T-cell (primary cell): ENCODE measurements around the gene PPP1R1C. TPM values are rescaled to one million over a fixed set of nuclear protein-coding genes. Genes with fewer than 3 reads are reported as not detected.
"Not testable (repeated sequence)": the region's sequence is repeated elsewhere in the genome, so short reads cannot be mapped to it uniquely, and the experiment has no call there.

ENCODE experiments used
- ATAC-seq, 4 experiments: fragments of 200-7000 bp in 3 of 4; fragments of 150-1000 bp in 1 of 4; cut with Tn5 transposase; replicated peaks in 1 of 4; 1 replicate in 3 of 4; 2 replicates in 1 of 4; pipeline ENCODE4 v1.10.0; 2021; ENCODE audit warnings: moderate library complexity in 3 of 4, mild to moderate bottlenecking in 2 of 4, moderate number of reproducible peaks in 1 of 4
- CTCF ChIA-PET, 2 donors: fragments of 300-600 bp; sonication (Branson Sonifier 250); formaldehyde crosslinking; loops; one replicate each; lab custom pipeline; 2022; ENCODE audit warnings: antibody characterized with exemption in 2 of 2; lab: Charles Lee
- POLR2A ChIA-PET, 2 donors: fragments of 300-600 bp; sonication (Branson Sonifier 250); formaldehyde crosslinking; loops; one replicate each; lab custom pipeline; 2022; ENCODE audit warnings: antibody characterized with exemption in 2 of 2; lab: Charles Lee
- DNase-seq, 35 experiments: peaks; one replicate each; pipeline versions ENCODE4 v3.0.0 to v3.0.0-alpha.2; 2013 to 2023
- H3K27ac ChIP-seq: one replicate; pipeline ENCODE4 v1.5.1; 2013; ENCODE audit warnings: low read length
- H3K27me3 ChIP-seq, 2 experiments: replicated peaks in 1 of 2; 1 replicate in 1 of 2; 2 replicates in 1 of 2; pipeline versions ENCODE4 v1.6.1 to v1.7.0; 2013; ENCODE audit warnings: low read length in 1 of 2, mixed read lengths in 1 of 2; ENCODE audit not compliant: control insufficient read depth in 2 of 2, insufficient read depth in 2 of 2; ENCODE audit errors: extremely low read depth in 1 of 2
- H3K36me3 ChIP-seq, 2 donors: 1 replicate in 1 of 2; 2 replicates in 1 of 2; pipeline versions ENCODE4 v1.6.1 to v1.7.0; 2013; ENCODE audit warnings: low read length in 1 of 2; ENCODE audit not compliant: control insufficient read depth in 2 of 2, insufficient read depth in 1 of 2; ENCODE audit errors: extremely low read depth in 1 of 2
- H3K4me1 ChIP-seq, 2 experiments: 1 replicate in 1 of 2; 2 replicates in 1 of 2; pipeline versions ENCODE4 v1.6.1 to v1.7.0; 2013; ENCODE audit warnings: low read length in 2 of 2, mixed read lengths in 1 of 2; ENCODE audit not compliant: insufficient read depth in 2 of 2, control insufficient read depth in 1 of 2; ENCODE audit errors: extremely low read depth in 1 of 2
- H3K4me3 ChIP-seq, 2 donors: 1 replicate in 1 of 2; 2 replicates in 1 of 2; pipeline versions ENCODE4 v1.5.1 to v1.7.0; 2013; ENCODE audit warnings: mild to moderate bottlenecking in 2 of 2, low read length in 1 of 2, moderate library complexity in 1 of 2; ENCODE audit not compliant: control insufficient read depth in 1 of 2; ENCODE audit errors: extremely low read depth in 1 of 2
- H3K9me3 ChIP-seq: 2 replicates; pipeline ENCODE4 v1.7.0; 2013
- H3K27ac Mint-ChIP-seq, 2 donors: one replicate each; pipeline ENCODE4 v1.8.0; 2020 to 2021; ENCODE audit warnings: mild to moderate bottlenecking in 2 of 2, mixed read lengths in 2 of 2
- H3K27me3 Mint-ChIP-seq, 2 donors: one replicate each; pipeline ENCODE4 v1.8.0; 2021 to 2022; ENCODE audit warnings: mixed read lengths in 2 of 2
- H3K36me3 Mint-ChIP-seq: one replicate; pipeline ENCODE4 v1.8.0; 2021; ENCODE audit warnings: mixed read lengths
- H3K4me1 Mint-ChIP-seq, 3 donors: one replicate each; pipeline ENCODE4 v1.8.0; 2020 to 2022; ENCODE audit warnings: mixed read lengths in 3 of 3, mild to moderate bottlenecking in 1 of 3
- H3K4me3 Mint-ChIP-seq, 3 donors: one replicate each; pipeline ENCODE4 v1.8.0; 2020 to 2022; ENCODE audit warnings: mild to moderate bottlenecking in 3 of 3, mixed read lengths in 3 of 3, moderate library complexity in 3 of 3
- H3K9me3 Mint-ChIP-seq, 3 donors: one replicate each; pipeline ENCODE4 v1.8.0; 2020 to 2022; ENCODE audit warnings: mixed read lengths in 3 of 3
- WGBS: methylation state at CpG from one replicate; pipeline ENCODE4 v1.1.5; 2013; ENCODE audit warnings: missing lambda C conversion rate; ENCODE audit not compliant: insufficient coverage; 5-methylcytosine and 5-hydroxymethylcytosine counted together
- total RNA-seq, 35 experiments: library from RNA in 6 of 35; stranded (reverse) in 6 of 35; fragments of 120-200 nt in 1 of 35; gene quantifications; one replicate each; pipeline versions ENCODE4 v1.2.1 to v1.2.4 and lab custom pipeline; 2013 to 2026

The PPP1R1C gene
- total RNA-seq, 5 donors from 2014 or later (not counting 1 experiment from before 2014, with no cell fraction given) = not detected

- Histone ChIP-seq H3K27me3 (peaks cover 0 to 6% of the 10 kb centered on the region in 2 experiments), H3K27ac (no peak overlapping the region), H3K4me1 (peaks cover 4 to 14% of the 10 kb centered on the region in 2 experiments), H3K4me3 (no peak overlapping the region), H3K36me3 (no peaks in the 10 kb centered on the region), H3K9me3 (no peaks in the 10 kb centered on the region)
- ChIA-PET CTCF (interaction anchor here (0.7 to 1.3 kb wide), 5 partner anchors 11 to 349 kb away, joined by 3 to 4 read pairs (median 3); no protein-coding TSS in a partner anchor), POLR2A (no interaction called here)
- Mint-ChIP-seq H3K4me1 (peaks cover 9 to 13% (median 12%) of the 10 kb centered on the region in 3 donors), H3K27ac (no peak overlapping the region), H3K27me3 (peaks cover 9 to 16% of the 10 kb centered on the region in 2 donors), H3K36me3 (no peaks in the 10 kb centered on the region), H3K9me3 (no peaks in the 10 kb centered on the region), H3K4me3 (peak overlapping the region in 2 of 3 donors; percentile 18 to 58)
- no peak for ATAC-seq
- WGBS = 0% methylated on average over 2 of the region's 4 CpGs
- no peak for DNase-seq
These were observed 31.1 kb upstream of the PPP1R1C start for GRCh38 chr2:181954538-181954883.

- Mint-ChIP-seq H3K27ac (no peak overlapping the region), H3K9me3 (no peaks in the 10 kb centered on the region), H3K27me3 (peaks cover 9 to 17% of the 10 kb centered on the region in 2 donors), H3K36me3 (no peaks in the 10 kb centered on the region), H3K4me3 (no peak overlapping the region), H3K4me1 (peaks cover 9 to 13% (median 12%) of the 10 kb centered on the region in 3 donors)
- CTCF ChIA-PET = interaction anchor here (0.6 to 1.3 kb wide), 7 partner anchors 10 to 1831 kb away, joined by 3 to 4 read pairs (median 3); no protein-coding TSS in a partner anchor
- no CpG with 5 or more reads among the region's 1 CpG for WGBS
- Histone ChIP-seq H3K27ac (no peak overlapping the region), H3K27me3 (peaks cover 0 to 6% of the 10 kb centered on the region in 2 experiments), H3K36me3 (no peaks in the 10 kb centered on the region), H3K4me3 (no peak overlapping the region), H3K4me1 (peaks cover 4 to 14% of the 10 kb centered on the region in 2 experiments), H3K9me3 (no peaks in the 10 kb centered on the region)
- DNase-seq = no peak
- ATAC-seq = no peak
- POLR2A ChIA-PET = no interaction called here
These were observed 30.6 kb upstream of the PPP1R1C start for GRCh38 chr2:181955010-181955409.

DNA sequence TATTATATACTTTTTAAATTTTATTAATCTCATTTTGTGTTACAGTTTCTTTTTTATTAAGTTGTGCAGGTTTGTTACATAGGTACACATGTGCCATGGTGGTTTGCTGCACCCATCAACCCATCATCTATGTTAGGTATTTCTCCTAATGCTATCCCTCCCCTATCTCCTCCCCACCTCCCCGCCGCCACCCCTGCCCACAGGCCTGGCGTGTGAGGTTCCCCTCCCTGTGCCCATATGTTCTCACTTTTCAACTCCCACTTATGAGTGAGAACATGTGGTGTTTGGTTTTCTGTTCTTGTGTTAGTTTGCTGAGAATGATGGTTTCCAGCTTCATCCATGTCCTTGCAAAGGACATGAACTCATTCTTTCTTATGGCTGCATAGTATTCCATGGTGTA lies 29.8 kb upstream of the PPP1R1C start:
- H3K4me1 ChIP-seq = peaks cover 4 to 14% of the 10 kb centered on the region in 2 experiments
- CTCF ChIA-PET = interaction anchor here in 1 of 2 donors (1.2 kb wide), 1 partner anchor 1832 kb away, joined by 3 read pairs; no protein-coding TSS in a partner anchor
- no CpG with 5 or more reads among the region's 3 CpGs for WGBS
- H3K4me3 Mint-ChIP-seq, H3K27ac ChIP-seq, ATAC-seq, H3K9me3 ChIP-seq, POLR2A ChIA-PET, H3K36me3 ChIP-seq, H3K9me3 Mint-ChIP-seq, DNase-seq, H3K4me3 ChIP-seq, H3K27ac Mint-ChIP-seq, H3K27me3 ChIP-seq, H3K36me3 Mint-ChIP-seq: not testable (repeated sequence)
- peaks cover 14 to 18% of the 10 kb centered on the region in 2 donors for H3K27me3 Mint-ChIP-seq
- H3K4me1 Mint-ChIP-seq = peaks cover 9 to 13% (median 12%) of the 10 kb centered on the region in 3 donors

- no peaks in the 10 kb centered on the region for H3K36me3 Mint-ChIP-seq
- Histone ChIP-seq H3K36me3 (no peaks in the 10 kb centered on the region), H3K9me3 (no peaks in the 10 kb centered on the region), H3K4me3 (no peak overlapping the region), H3K27me3 (peaks cover 0 to 13% of the 10 kb centered on the region in 2 experiments), H3K27ac (no peak overlapping the region), H3K4me1 (peaks cover 4 to 14% of the 10 kb centered on the region in 2 experiments)
- no peak for ATAC-seq
- no peaks in the 10 kb centered on the region for H3K9me3 Mint-ChIP-seq
- peaks cover 9 to 13% (median 12%) of the 10 kb centered on the region in 3 donors for H3K4me1 Mint-ChIP-seq
- CTCF ChIA-PET = interaction anchor here in 1 of 2 donors (0.8 kb wide), 1 partner anchor 1118 kb away, joined by 3 read pairs; no protein-coding TSS in a partner anchor
- POLR2A ChIA-PET = no interaction called here
- H3K4me3 Mint-ChIP-seq = no peak overlapping the region
- DNase-seq = no peak
- peaks cover 14 to 24% of the 10 kb centered on the region in 2 donors for H3K27me3 Mint-ChIP-seq
- WGBS = 37% methylated on average over 2 of the region's 4 CpGs
- H3K27ac Mint-ChIP-seq = no peak overlapping the region
These were observed 28.0 kb upstream of the PPP1R1C start for GRCh38 chr2:181957668-181958067.

GRCh38 chr2:181958726-181959125 lies 26.9 kb upstream of the PPP1R1C start:
- Histone ChIP-seq H3K36me3 (no peaks in the 10 kb centered on the region), H3K27ac (no peak overlapping the region), H3K9me3 (no peaks in the 10 kb centered on the region), H3K4me1 (peaks cover 4 to 13% of the 10 kb centered on the region in 2 experiments), H3K27me3 (peaks cover 0 to 10% of the 10 kb centered on the region in 2 experiments), H3K4me3 (no peak overlapping the region)
- DNase-seq (no peak), ATAC-seq (no peak)
- Mint-ChIP-seq H3K27ac (no peak overlapping the region), H3K9me3 (no peaks in the 10 kb centered on the region), H3K4me1 (peaks cover 4 to 9% (median 9%) of the 10 kb centered on the region in 3 donors), H3K4me3 (no peak overlapping the region), H3K36me3 (no peaks in the 10 kb centered on the region), H3K27me3 (peaks cover 9 to 18% of the 10 kb centered on the region in 2 donors)
- POLR2A ChIA-PET = no interaction called here
- CTCF ChIA-PET = interaction anchor here in 1 of 2 donors (0.6 to 0.9 kb wide), 2 partner anchors 8 to 22 kb away, joined by 4 to 5 read pairs; no protein-coding TSS in a partner anchor
- WGBS = no CpG with 5 or more reads among the region's 1 CpG

- H3K4me3 Mint-ChIP-seq = no peak overlapping the region
- no peaks in the 10 kb centered on the region for H3K9me3 ChIP-seq
- H3K36me3 ChIP-seq = no peaks in the 10 kb centered on the region
- CTCF ChIA-PET = interaction anchor here in 1 of 2 donors (0.9 kb wide), 1 partner anchor 9 kb away, joined by 4 read pairs; no protein-coding TSS in a partner anchor
- no peak for DNase-seq
- ATAC-seq = no peak
- no peak overlapping the region for H3K4me3 ChIP-seq
- H3K4me1 Mint-ChIP-seq = peaks cover 0 to 2% (median 2%) of the 10 kb centered on the region in 3 donors
- peaks cover 0 to 8% of the 10 kb centered on the region in 2 experiments for H3K4me1 ChIP-seq
- peaks cover 0 to 10% of the 10 kb centered on the region in 2 experiments for H3K27me3 ChIP-seq
- POLR2A ChIA-PET = no interaction called here
- no peaks in the 10 kb centered on the region for H3K9me3 Mint-ChIP-seq
- peaks cover 11 to 17% of the 10 kb centered on the region in 2 donors for H3K27me3 Mint-ChIP-seq
- no peak overlapping the region for H3K27ac Mint-ChIP-seq
- no peaks in the 10 kb centered on the region for H3K36me3 Mint-ChIP-seq
- H3K27ac ChIP-seq = no peak overlapping the region
These were observed 26.1 kb upstream of the PPP1R1C start for GRCh38 chr2:181959508-181959907.
